ENCODE data around the gene CSNK1G3. TPM values are rescaled to one million over a fixed set of nuclear protein-coding genes. Genes with fewer than 3 reads are reported as not detected.

Gene CSNK1G3
- total and polyA plus RNA-seq, 5 donors = 5.8 to 37.3 (median 33.0) TPM

DNA sequence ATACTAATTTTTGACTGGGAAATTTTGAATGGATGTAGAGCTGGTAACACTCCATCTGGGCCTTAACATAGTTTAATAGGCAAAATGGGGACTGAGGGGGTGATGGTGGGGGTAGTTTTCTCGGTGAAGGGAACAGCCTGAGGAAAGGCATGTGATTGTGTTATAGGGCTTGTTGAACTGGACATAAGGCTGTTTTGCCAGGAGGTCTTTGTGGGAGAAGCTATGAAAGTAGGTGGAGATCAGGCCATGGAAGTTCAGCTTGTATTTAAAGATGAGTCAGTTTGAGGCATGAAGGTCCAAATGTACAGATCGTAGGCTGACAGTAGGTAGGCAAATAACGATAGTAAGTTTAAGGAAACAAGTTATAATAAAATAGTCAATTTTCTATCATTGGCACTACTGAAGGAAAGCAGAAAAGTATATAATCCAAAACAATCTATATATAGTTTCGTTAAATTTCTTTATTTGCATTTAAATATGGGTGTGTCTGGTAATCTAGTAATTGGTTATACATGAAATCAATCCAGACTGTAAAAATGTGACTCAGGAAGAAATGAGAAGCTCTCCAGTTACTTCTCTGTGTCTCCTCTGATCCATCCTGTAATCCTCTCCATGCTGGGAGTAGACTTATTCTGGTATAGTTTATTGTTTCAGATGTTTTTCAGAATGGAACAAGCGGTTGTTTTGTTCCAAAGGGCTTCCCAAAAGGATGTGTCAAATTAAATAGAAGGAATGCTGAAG, 2.8 kb downstream of the CSNK1G3 start:
- H3K4me3 ChIP-seq (ENCODE audit: low read length) = no peak overlapping the region
- H3K27ac ChIP-seq (ENCODE audit: low read length) = no peak overlapping the region
- ATAC-seq = no peak
- H3K9me3 ChIP-seq (ENCODE audit: control insufficient read depth, low read length) = no peaks in the 10 kb centered on the region
- DNase-seq = no peak
- WGBS = 91% methylated on average over 5 of the region's 5 CpGs
- peaks cover 7% of the 10 kb centered on the region for H3K4me1 ChIP-seq (ENCODE audit: control insufficient read depth, insufficient read depth, low read length)
- intact Hi-C loops (cut with DNase I) = loop anchor here in 3 of 4 donors (5.0 to 10.0 kb wide), 3 partner anchors 80 to 92 kb away; partner anchors contain the start of gene CEP120 (in 3 of the 3)
- H3K27me3 ChIP-seq (ENCODE audit: control insufficient read depth, insufficient read depth) = no peaks in the 10 kb centered on the region

DNA sequence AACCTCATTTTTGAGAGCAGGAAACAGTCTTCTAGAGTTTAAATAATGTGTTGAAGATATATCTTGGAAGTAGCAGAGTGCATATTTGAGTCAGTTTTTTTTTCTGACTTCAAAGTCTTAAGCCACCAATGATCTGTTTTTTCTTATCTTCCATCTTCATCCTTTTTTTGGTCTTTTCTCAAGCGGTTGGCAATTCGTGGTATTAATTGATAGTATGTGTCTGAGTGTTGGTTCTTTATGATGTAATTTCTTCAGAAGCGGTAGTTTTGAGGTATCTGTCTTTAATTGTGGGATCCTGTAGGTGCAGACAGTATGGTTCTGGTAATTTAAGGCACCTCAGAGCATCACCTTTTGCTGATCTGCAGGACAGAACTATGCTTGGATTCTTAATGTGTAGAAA, 3.9 kb downstream of the CSNK1G3 start:
- Histone ChIP-seq H3K27ac (ENCODE audit: low read length) (no peak overlapping the region), H3K4me1 (ENCODE audit: control insufficient read depth, insufficient read depth, low read length) (peaks cover 7% of the 10 kb centered on the region), H3K27me3 (ENCODE audit: control insufficient read depth, insufficient read depth) (no peaks in the 10 kb centered on the region), H3K9me3 (ENCODE audit: control insufficient read depth, low read length) (no peaks in the 10 kb centered on the region), H3K4me3 (ENCODE audit: low read length) (no peak overlapping the region)
- ATAC-seq (no peak), DNase-seq (no peak)
- intact Hi-C loops (cut with DNase I) = loop anchor here in 2 of 4 donors (10.0 kb wide), 2 partner anchors 79 to 91 kb away; partner anchors contain the start of gene CEP120 (in 2 of the 2)
- 85% methylated on average over 3 of the region's 3 CpGs for WGBS

DNA sequence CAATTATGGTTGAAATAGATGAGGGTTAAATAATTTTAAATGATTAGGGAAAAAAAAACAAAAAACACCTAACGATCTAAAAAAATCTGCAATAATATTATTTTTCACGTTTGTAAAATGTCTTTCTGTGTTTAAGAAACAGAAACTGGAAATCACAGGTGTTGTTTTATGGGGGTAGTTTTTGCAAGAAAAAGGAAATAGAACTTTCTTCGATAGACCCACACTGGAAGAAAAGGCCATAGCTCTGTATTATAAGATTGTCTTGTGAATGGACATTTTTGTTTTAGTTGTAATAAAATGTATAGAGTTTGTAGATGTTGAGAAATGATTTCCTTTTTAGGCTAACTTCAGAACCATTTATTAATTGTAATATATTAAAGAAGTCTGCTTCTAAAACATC, 5.5 kb downstream of the CSNK1G3 start:
- Histone ChIP-seq H3K27me3 (ENCODE audit: control insufficient read depth, insufficient read depth) (no peaks in the 10 kb centered on the region), H3K9me3 (ENCODE audit: control insufficient read depth, low read length) (no peaks in the 10 kb centered on the region), H3K4me3 (ENCODE audit: low read length) (no peak overlapping the region), H3K27ac (ENCODE audit: low read length) (no peak overlapping the region), H3K4me1 (ENCODE audit: control insufficient read depth, insufficient read depth, low read length) (peaks cover 7% of the 10 kb centered on the region)
- 83% methylated on average over 3 of the region's 3 CpGs for WGBS
- no peak for ATAC-seq
- no peak for DNase-seq
- intact Hi-C loops (cut with DNase I) = loop anchor here in 2 of 4 donors (10.0 kb wide), 2 partner anchors 77 to 93 kb away; partner anchors contain the start of gene CEP120 (in 2 of the 2)

DNA sequence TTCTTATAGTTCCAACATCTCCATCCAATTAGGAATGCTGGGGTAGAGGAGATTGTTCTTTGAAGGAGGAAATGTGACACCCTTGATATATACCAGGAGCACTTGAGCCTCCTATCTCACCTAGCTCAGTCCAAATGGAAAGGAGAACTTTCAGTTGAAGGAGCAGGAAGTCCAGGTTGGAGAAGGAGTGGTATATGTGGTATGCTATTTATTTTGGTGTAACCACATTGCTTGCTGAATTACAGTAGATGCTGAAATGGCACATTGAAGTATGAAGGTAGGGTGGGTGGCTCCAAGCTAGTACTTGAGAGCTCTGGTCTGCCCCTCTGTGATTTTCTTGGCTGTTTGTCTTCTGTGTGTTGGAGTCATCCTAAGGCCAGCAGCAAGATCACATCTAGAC, 6.1 kb downstream of the CSNK1G3 start:
- no peak for DNase-seq
- intact Hi-C loops (cut with DNase I) = loop anchor here in 2 of 4 donors (10.0 kb wide), 2 partner anchors 77 to 93 kb away; partner anchors contain the start of gene CEP120 (in 2 of the 2)

DNA sequence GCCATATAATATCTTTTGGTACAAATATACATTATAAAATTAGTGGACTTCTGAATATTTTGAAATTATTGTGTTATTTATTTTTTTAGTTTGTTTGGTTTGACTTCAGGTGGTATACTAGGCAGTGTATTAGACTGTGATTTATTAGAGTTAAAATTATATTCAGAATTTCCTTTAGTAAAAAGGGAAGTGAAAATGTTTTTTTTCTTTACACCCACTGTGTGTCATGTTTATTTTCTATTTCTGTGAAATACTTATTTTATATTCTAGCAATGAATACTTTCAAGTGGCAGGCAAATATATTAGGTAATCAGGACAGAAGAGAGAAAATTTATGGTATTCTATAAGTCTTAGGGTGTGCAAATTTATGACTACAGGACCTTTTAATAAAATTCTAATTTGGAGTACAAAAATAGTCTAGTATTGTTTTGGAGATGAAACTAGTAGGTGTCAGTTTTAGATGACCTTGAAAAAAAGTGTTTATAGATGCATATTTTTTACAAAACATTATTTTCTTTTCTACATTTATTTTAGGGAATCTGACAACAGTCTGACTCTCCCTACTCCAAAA, 8.8 kb downstream of the CSNK1G3 start:
- Histone ChIP-seq H3K27ac (ENCODE audit: low read length) (no peak overlapping the region), H3K4me3 (ENCODE audit: low read length) (no peak overlapping the region), H3K4me1 (ENCODE audit: control insufficient read depth, insufficient read depth, low read length) (peaks cover 7% of the 10 kb centered on the region), H3K27me3 (ENCODE audit: control insufficient read depth, insufficient read depth) (no peaks in the 10 kb centered on the region), H3K9me3 (ENCODE audit: control insufficient read depth, low read length) (no peaks in the 10 kb centered on the region)
- ATAC-seq = no peak
- DNase-seq = no peak
- intact Hi-C loops (cut with DNase I) = no loop called here

More for the DNA sequence above, 6.1 kb downstream of the CSNK1G3 start:
- no peak for ATAC-seq
- no peaks in the 10 kb centered on the region for H3K9me3 ChIP-seq (ENCODE audit: control insufficient read depth, low read length)
- H3K27me3 ChIP-seq (ENCODE audit: control insufficient read depth, insufficient read depth) = no peaks in the 10 kb centered on the region
- no peak overlapping the region for H3K27ac ChIP-seq (ENCODE audit: low read length)
- H3K4me3 ChIP-seq (ENCODE audit: low read length) = no peak overlapping the region
- H3K4me1 ChIP-seq (ENCODE audit: control insufficient read depth, insufficient read depth, low read length) = peaks cover 7% of the 10 kb centered on the region

DNA sequence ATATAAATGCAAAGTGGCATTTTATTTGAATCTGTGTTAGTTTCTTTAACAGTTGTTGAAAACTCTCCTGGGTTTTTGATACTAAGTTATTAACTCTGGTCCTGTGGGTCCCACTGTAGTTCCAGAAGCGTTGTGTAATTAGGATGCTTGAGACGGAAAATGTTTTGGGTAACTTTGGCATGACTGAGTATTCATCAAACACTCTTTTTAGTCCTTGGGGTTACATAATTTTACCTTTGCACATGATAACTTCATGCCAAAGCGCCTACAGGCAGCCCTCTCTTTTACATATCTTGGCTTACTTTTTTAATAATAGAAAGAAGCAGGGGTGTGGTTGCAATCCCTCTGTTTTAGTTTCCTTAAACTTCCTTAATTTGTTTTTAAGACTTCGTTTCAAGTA, 12.2 kb downstream of the CSNK1G3 start:
- Histone ChIP-seq H3K4me1 (ENCODE audit: control insufficient read depth, insufficient read depth, low read length) (peaks cover 4% of the 10 kb centered on the region), H3K27ac (ENCODE audit: low read length) (no peak overlapping the region), H3K4me3 (ENCODE audit: low read length) (no peak overlapping the region), H3K9me3 (ENCODE audit: control insufficient read depth, low read length) (no peaks in the 10 kb centered on the region), H3K27me3 (ENCODE audit: control insufficient read depth, insufficient read depth) (no peaks in the 10 kb centered on the region)
- DNase-seq = no peak
- no peak for ATAC-seq
- intact Hi-C loops (cut with DNase I) = no loop called here
- WGBS = 30% methylated on average over 4 of the region's 4 CpGs

DNA sequence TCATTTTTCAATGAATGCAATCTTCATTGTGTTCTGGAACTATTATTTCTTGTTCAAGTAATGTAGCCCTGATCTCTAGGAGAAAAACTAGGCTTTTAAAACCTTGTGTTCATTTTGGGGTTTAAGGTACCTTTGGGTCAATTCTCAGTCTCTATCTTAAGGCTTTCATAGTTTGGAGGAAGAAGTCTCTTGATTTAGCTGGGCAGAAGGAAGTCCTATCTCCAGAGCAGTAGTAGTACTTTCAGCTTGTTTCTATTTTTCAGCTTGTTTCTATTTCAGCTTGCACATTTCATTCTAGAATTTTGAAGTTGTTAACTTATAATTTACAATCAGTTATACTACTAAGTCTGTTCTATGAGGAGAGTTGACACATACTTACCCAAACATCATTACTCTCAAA, 15.2 kb downstream of the CSNK1G3 start:
- DNase-seq (no peak), ATAC-seq (no peak)
- intact Hi-C loops (cut with DNase I) = no loop called here
- peaks cover 4% of the 10 kb centered on the region for H3K4me1 ChIP-seq (ENCODE audit: control insufficient read depth, insufficient read depth, low read length)
- no peaks in the 10 kb centered on the region for H3K27me3 ChIP-seq (ENCODE audit: control insufficient read depth, insufficient read depth)
- no peak overlapping the region for H3K4me3 ChIP-seq (ENCODE audit: low read length)
- H3K27ac ChIP-seq (ENCODE audit: low read length) = no peak overlapping the region
- no peaks in the 10 kb centered on the region for H3K9me3 ChIP-seq (ENCODE audit: control insufficient read depth, low read length)

DNA sequence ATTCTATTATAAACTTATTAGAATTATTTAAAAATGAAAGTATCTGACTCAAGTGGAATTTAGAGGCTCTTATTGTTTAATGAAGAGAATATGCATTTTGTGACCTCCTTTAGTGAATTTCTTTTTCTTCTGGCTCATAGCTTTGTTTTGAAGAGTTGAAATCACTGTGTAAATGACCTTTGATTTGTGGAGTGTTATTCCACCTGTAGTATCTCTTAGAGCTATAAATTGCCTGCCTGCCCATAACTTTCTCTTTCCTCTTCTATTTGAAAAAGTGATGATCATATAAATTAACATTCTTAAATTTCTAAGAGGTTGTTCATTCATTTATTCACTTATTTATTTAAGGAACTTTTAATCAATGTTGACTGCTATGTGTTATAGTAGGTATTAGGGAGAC, 16.1 kb downstream of the CSNK1G3 start:
- H3K27me3 ChIP-seq (ENCODE audit: control insufficient read depth, insufficient read depth) = no peaks in the 10 kb centered on the region
- no peak overlapping the region for H3K27ac ChIP-seq (ENCODE audit: low read length)
- intact Hi-C loops (cut with DNase I) = no loop called here
- ATAC-seq (no peak), DNase-seq (no peak)
- H3K9me3 ChIP-seq (ENCODE audit: control insufficient read depth, low read length) = no peaks in the 10 kb centered on the region
- H3K4me3 ChIP-seq (ENCODE audit: low read length) = no peak overlapping the region
- peaks cover 4% of the 10 kb centered on the region for H3K4me1 ChIP-seq (ENCODE audit: control insufficient read depth, insufficient read depth, low read length)

DNA sequence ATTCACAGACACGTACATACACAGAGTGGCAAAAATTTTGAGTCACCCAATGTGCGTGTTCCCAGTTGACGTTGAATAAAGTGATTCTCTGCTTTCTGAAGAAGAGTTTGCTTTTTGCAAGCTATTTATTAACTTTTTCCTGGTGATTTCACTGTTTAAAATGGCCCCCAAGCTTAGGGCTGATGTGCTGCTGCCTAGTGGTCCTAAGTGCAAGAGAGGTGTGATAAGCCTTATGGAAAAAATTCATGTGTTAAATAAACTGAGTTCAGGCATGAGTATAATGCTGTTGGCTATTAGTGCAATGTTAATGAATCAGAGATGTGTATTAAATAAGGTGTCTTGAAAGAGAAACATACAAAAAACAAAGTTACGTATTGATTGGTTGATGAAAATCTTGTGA, 16.9 kb downstream of the CSNK1G3 start:
- no peak for ATAC-seq
- Histone ChIP-seq H3K27me3 (ENCODE audit: control insufficient read depth, insufficient read depth) (no peaks in the 10 kb centered on the region), H3K4me1 (ENCODE audit: control insufficient read depth, insufficient read depth, low read length) (peaks cover 4% of the 10 kb centered on the region), H3K9me3 (ENCODE audit: control insufficient read depth, low read length) (no peaks in the 10 kb centered on the region), H3K27ac (ENCODE audit: low read length) (no peak overlapping the region), H3K4me3 (ENCODE audit: low read length) (no peak overlapping the region)
- intact Hi-C loops (cut with DNase I) = no loop called here
- 97% methylated on average over 4 of the region's 4 CpGs for WGBS
- DNase-seq = no peak

DNA sequence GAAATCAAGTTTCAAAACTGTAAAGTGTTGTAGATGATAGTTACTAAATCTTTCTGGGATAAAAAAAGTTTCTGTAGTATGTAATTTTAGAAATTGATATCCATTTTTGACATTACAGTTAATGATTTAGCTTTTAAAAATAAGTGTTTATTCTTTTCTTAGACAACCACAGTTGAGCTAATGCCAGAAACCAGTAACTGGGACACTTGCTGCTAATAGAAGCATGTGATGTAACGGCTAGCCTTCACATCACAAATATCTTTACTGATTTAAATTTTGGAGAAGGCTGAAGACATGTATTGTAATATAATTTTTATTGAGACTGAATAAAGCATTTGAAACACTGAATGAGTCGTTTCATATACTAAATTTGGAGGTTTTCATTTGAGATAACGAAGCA, 18.8 kb downstream of the CSNK1G3 start:
- intact Hi-C loops (cut with DNase I) = no loop called here
- Histone ChIP-seq H3K27ac (ENCODE audit: low read length) (no peak overlapping the region), H3K9me3 (ENCODE audit: control insufficient read depth, low read length) (no peaks in the 10 kb centered on the region), H3K4me3 (ENCODE audit: low read length) (no peak overlapping the region), H3K4me1 (ENCODE audit: control insufficient read depth, insufficient read depth, low read length) (no peaks in the 10 kb centered on the region), H3K27me3 (ENCODE audit: control insufficient read depth, insufficient read depth) (no peaks in the 10 kb centered on the region)
- WGBS = 58% methylated on average over 3 of the region's 3 CpGs
- DNase-seq = no peak
- ATAC-seq = no peak

DNA sequence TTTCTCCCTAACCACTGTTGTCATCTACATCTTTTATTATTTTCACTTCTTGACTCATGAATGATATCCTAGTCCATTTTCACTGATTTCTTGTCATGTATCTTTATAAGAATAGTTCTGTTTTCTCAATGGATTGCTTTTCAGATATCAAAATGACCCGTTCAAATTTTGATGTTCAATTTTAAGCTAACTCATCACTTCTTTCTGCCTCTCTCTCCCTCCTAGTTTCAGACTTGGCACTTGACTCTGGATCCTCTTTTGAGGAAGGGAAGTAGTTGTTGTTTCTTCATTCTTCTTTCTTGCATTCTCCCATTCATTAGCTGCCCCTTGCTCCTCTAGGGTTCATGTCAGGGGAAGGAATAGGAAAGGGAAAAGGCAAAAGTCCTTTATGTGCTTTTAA, 23.7 kb downstream of the CSNK1G3 start:
- Histone ChIP-seq H3K4me3 (ENCODE audit: low read length) (no peak overlapping the region), H3K27ac (ENCODE audit: low read length) (no peak overlapping the region), H3K4me1 (ENCODE audit: control insufficient read depth, insufficient read depth, low read length) (peaks cover 3% of the 10 kb centered on the region), H3K9me3 (ENCODE audit: control insufficient read depth, low read length) (no peaks in the 10 kb centered on the region), H3K27me3 (ENCODE audit: control insufficient read depth, insufficient read depth) (no peaks in the 10 kb centered on the region)
- DNase-seq (no peak), ATAC-seq (no peak)
- intact Hi-C loops (cut with DNase I) = no loop called here
- WGBS = 60% methylated on average over 1 of the region's 1 CpG

Data from right cardiac atrium (tissue), 5 donors.